Stimulated activated naive CD4-positive, alpha-beta T cell (primary cell): ENCODE measurements around the gene PHAF1.

Source experiments
- DNase-seq, 6 experiments: peaks; one replicate each; lab custom pipeline; 2025; lab: John Stamatoyannopoulos, UW

The PHAF1 gene

GRCh38 chr16:67147437-67148140 is 37.8 kb downstream of the PHAF1 start:
- no peak for DNase-seq

GRCh38 chr16:67148221-67148620 is 38.5 kb downstream of the PHAF1 start:
- DNase-seq: no peak

GRCh38 chr16:67148656-67149275 is 39.0 kb downstream of the PHAF1 start:
- DNase-seq: no peak

GRCh38 chr16:67149276-67150046 is 39.7 kb downstream of the PHAF1 start:
- no peak for DNase-seq

GRCh38 chr16:67150047-67150832 is 40.5 kb downstream of the PHAF1 start:
- peak in 1 of 6 experiments; percentile 12 for DNase-seq

GRCh38 chr16:67150833-67151396 is 41.2 kb downstream of the PHAF1 start, which contains the start of gene B3GNT9:
B3GNT9 (minus strand) TSS chr16:67150998; CDS start chr16:67150485, 513 bp downstream.
- no peak for DNase-seq

DNA sequence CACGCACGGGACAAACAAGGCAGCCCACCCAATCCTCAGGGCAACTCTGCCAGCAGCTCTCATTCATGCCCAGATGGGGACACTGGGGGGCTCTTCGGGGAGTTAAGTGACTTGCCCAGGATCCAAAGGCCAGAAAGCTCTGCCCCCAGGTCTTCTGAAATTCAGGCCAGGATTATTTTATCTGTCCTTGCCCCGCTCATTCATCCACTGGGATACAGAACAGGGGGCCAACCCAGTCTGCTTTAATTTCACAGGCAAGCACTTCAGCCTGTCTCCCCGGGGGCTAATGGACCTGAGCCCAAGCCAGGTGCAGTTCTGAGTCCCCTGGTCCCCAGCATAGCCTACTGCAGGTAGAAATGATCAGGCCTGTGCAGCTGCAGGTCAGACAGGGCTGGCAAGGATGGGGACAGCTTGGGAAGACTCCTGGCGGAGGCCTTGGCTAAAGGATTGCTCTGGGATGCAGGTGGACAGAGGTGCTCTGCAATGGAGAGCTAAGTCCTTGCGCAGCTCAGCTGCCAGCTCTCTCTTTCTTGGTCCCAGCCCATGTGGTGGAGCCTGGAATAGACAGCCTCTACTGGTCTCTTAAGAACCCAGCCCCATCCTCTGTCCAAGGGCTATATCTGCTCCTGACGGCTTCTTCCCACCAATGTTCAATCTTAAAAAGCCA is 41.8 kb downstream of the PHAF1 start:
- no peak for DNase-seq

- DNase-seq: peak in 1 of 6 experiments; percentile 42
Observed at GRCh38 chr16:67154578-67155294, 45.0 kb downstream of the PHAF1 start.

- DNase-seq: peak; percentile 46 to 86 (median 67)
Observed at GRCh38 chr16:67155295-67156142, 45.8 kb downstream of the PHAF1 start.

DNA sequence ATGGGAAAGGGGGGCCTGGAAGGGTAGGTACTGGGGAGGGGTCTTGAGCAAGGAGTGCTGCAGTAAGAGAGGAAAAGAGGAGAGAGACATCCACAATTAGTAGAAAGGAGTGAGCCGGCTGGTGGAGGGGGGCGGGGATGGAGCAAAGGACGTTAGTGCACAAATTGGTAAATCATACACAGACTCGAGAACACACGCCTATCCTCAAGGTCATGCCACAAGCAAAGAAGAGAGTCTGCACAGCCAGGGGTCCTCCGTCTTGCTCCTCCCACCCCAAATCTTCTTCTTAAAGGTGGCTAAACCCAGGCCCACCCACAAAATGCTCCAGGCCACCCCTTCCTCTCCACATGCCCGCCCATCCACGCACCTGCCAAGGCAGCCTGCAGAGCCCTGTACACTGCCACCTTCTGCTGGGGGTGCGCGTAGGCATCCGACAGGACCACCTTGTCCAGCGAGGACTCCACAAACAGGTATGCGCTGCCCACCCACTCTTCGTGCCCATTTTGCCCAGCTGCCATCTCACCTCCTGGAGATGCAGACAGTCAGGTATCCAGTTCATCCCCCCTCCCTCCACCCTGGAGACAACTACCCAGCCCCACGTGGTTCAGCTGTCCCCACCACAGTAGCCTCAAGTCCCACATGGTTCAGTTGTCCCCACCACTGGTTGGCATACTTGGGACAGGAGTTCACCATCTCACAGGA is 46.6 kb downstream of the PHAF1 start:
- no peak for DNase-seq

DNA sequence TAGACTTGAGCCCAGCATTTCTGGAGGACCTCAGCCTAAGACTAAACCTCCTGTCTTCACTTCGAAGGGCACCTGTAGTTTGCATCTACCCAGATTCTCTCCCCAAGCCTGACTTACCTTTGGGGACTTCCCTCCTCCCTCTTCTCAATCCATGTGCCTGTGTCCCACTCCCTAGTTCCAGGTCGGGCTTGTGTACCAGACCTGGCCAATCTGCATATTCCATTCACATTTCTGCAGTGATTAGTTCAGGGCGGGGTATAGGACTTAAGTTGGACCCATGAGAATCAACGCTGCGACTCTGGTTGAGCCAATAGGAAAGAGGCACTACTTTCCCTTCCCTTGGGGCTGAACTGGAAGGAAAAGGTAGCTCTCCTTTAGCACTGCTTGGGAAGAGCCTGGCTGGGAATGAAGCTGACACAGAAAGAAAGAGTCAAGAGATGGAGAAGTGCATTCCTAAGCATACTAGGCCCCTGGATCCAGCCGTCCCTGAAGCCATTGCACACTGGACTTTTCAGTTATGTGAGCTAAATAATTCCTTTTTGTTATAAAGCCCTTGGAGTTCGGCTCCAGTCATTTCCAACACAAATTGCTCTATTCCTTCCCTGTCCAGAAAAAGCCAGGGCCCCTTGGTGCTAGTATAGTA is 47.5 kb downstream of the PHAF1 start:
- no peak for DNase-seq

- peak in 3 of 6 experiments; percentile 30 to 38 (median 36) for DNase-seq
Observed at GRCh38 chr16:67157892-67158635, 48.3 kb downstream of the PHAF1 start.

GRCh38 chr16:67158637-67159600 is 49.2 kb downstream of the PHAF1 start:
- DNase-seq: peak; percentile 55 to 75 (median 64)

DNA sequence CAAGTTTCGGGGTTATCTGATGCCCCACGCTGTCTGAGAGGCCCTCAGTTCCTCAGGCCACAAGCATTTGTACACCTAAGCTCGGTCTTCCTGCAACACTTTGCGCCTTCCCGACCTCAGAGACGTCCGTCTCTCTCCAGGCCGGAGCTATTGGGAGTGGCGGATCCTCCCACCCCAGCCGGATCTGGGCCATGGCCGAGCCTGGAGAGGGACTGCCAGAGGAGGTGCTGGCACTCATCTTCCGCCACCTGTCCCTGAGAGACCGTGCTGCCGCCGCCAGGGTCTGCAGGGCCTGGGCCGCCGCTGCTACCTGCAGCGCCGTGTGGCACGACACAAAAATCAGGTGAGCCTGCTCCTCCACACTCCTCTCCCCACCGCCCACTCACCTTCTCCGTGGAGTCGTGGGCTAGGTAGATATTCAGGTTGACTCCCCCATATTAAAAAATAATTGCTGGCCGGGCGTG is 51.9 kb downstream of the PHAF1 start:
- DNase-seq: no peak

DNA sequence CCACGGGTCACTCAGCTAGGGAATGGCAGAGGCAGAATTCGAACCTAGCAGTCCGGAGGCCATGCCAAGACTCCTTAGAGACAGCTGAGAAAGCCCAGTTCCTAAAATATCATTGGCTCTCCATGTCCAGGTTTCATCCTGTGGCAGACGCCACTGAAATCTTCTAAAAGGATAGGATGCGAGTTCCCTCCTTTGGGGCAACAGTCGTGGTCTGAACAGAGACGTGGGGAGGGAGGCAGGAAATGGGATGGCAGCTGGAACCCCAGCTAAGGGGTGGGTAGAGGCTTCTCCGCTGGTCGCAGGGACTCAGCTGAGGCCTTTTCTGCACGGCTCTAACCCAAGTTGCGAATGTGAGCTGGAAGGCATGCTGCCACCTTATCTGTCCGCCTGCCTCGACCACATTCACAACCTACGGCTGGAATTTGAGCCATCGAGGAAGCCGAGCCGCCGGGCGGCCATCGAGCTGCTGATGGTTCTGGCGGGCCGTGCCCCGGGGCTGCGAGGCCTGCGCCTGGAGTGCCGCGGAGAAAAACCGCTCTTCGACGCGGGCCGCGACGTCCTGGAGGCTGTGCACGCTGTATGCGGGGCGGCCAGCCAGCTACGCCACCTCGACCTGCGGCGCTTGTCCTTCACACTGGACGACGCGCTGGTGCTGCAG is 52.9 kb downstream of the PHAF1 start:
- DNase-seq: no peak
